K562 (cell line): ENCODE data around the gene CDC42EP1. TPM values are rescaled to one million over a fixed set of nuclear protein-coding genes. Genes with fewer than 3 reads are reported as not detected.
A peak's percentile ranks its signal among the peaks of the same experiment; 100 is the strongest.

Experiments used
- AFF1 ChIP-seq, 2 experiments: fragments of 450-650 bp; IDR thresholded peaks; 2 replicates each; pipeline ENCODE4 v1.6.1; 2018; ENCODE audit warnings: mild to moderate bottlenecking in 2 of 2, low read depth in 1 of 2; ENCODE audit not compliant: partially characterized antibody in 2 of 2
- ATF1 ChIP-seq, 2 experiments: fragments of 450-650 bp in 1 of 2; IDR thresholded peaks; 2 replicates each; pipeline ENCODE4 v1.6.1; 2016; ENCODE audit warnings: missing compliant biosample characterization in 1 of 2, missing genetic modification characterization in 1 of 2
- ATF4 ChIP-seq: fragments of 450-650 bp; formaldehyde crosslinking; IDR thresholded peaks from 2 replicates; pipeline ENCODE4 v1.4.0; 2022; ENCODE audit warnings: mild to moderate bottlenecking, moderate library complexity
- CC2D1A ChIP-seq: fragments of 450-650 bp; IDR thresholded peaks from 2 replicates; pipeline ENCODE4 v1.6.1; 2017; ENCODE audit warnings: mild to moderate bottlenecking
- IFI16 ChIP-seq: fragments of 250-450 bp; sonication (Bioruptor Pico); IDR thresholded peaks from 2 replicates; pipeline ENCODE4 v2.1.2; 2022; ENCODE audit warnings: mild to moderate bottlenecking, inconsistent platforms
- MCM5 ChIP-seq: fragments of 450-650 bp; IDR thresholded peaks from 2 replicates; pipeline ENCODE4 v1.6.1; 2016; ENCODE audit warnings: low read depth
- MYNN ChIP-seq, 2 experiments: sonication (generic); formaldehyde crosslinking in 1 of 2; IDR thresholded peaks; 2 replicates each; pipeline versions ENCODE4 v1.5.0 to v1.6.1; 2016 to 2020; ENCODE audit warnings: antibody characterized with exemption in 1 of 2, missing genetic modification reagents in 1 of 2
- PCBP2 ChIP-seq: fragments of 200-400 bp; formaldehyde crosslinking; IDR thresholded peaks from 2 replicates; pipeline ENCODE4 v1.6.1; 2018; ENCODE audit warnings: low read length, low read depth, mild to moderate bottlenecking, moderate library complexity; ENCODE audit not compliant: poor library complexity, severe bottlenecking
- SMAD4 ChIP-seq: fragments of 250-450 bp; sonication (Bioruptor Pico); conservative IDR thresholded peaks from 2 replicates; pipeline ENCODE4 v1.8.0; 2021; ENCODE audit warnings: inconsistent platforms, mild to moderate bottlenecking, moderate library complexity
- TGIF2 ChIP-seq: sonication (generic); formaldehyde crosslinking; IDR thresholded peaks from 2 replicates; pipeline ENCODE4 v1.8.1; 2022; ENCODE audit warnings: mild to moderate bottlenecking, missing genetic modification reagents, moderate library complexity
- ZFP1 ChIP-seq: fragments of 450-650 bp; formaldehyde crosslinking; IDR thresholded peaks from 2 replicates; pipeline ENCODE4 v1.4.0; 2020; ENCODE audit warnings: mild to moderate bottlenecking, mixed read lengths
- ZNF311 ChIP-seq: fragments of 250-450 bp; sonication (Bioruptor Pico); IDR thresholded peaks from 2 replicates; pipeline ENCODE4 v1.4.0; 2020; ENCODE audit warnings: mild to moderate bottlenecking, moderate library complexity
- ZNF699 ChIP-seq: fragments of 250-450 bp; sonication (Bioruptor Pico); IDR thresholded peaks from 2 replicates; pipeline ENCODE4 v1.8.0; 2021; ENCODE audit warnings: mild to moderate bottlenecking, moderate library complexity; ENCODE audit not compliant: insufficient replicate concordance
- ZNF764 ChIP-seq: fragments of 250-450 bp; sonication (Bioruptor Pico); IDR thresholded peaks from 2 replicates; pipeline ENCODE4 v1.4.0; 2020; ENCODE audit warnings: low read depth, mild to moderate bottlenecking, moderate library complexity
- polyA plus RNA-seq, 8 experiments: library from polyadenylated mRNA; depleted of rRNA in 4 of 8; stranded (reverse) in 5 of 8; unstranded in 3 of 8; fragments of >200 nt; fragmentation: Nextera tagmentation in 2 of 8; fragmentation: Illumina TruSeq in 1 of 8; extraction: Ambion mirVana in 2 of 8; extraction: Trizol in 1 of 8; gene quantifications; 2 replicates each; pipeline versions ENCODE4 v1.2.1 to v1.2.3, GENCODE V29; 2011 to 2014; ENCODE audit warnings: inconsistent platforms in 1 of 8, missing spikeins in 1 of 8
- total RNA-seq, 7 experiments: library from RNA; depleted of rRNA in 6 of 7; stranded (reverse); fragments of >200 nt in 6 of 7; fragmentation: Illumina TruSeq in 2 of 7; extraction: Trizol in 2 of 7; gene quantifications; 2 replicates each; pipeline versions ENCODE4 v1.2.1 to v1.2.3, GENCODE V29; 2011 to 2021; ENCODE audit warnings: low replicate concordance in 1 of 7
- TF ChIP-seq, protein P1 (sequence below): fragments of 200-400 bp; formaldehyde crosslinking; IDR thresholded peaks from 2 replicates; pipeline ENCODE4 v1.6.1; 2017; ENCODE audit warnings: mild to moderate bottlenecking, low read depth, low read length, moderate library complexity
- TF ChIP-seq, protein P2 (sequence below): fragments of 250-450 bp; sonication (Bioruptor Pico); IDR thresholded peaks from 2 replicates; pipeline ENCODE4 v1.8.0; 2022; ENCODE audit warnings: moderate library complexity, mild to moderate bottlenecking, inconsistent platforms
- TF ChIP-seq, protein P3 (sequence below): fragments of 450-650 bp; formaldehyde crosslinking; IDR thresholded peaks from 2 replicates; pipeline ENCODE4 v1.4.0; 2020; ENCODE audit warnings: mild to moderate bottlenecking, moderate library complexity

The CDC42EP1 gene
- total and polyA plus RNA-seq, 9 of the 15 experiments (the other 6 are each of a cell fraction or from before 2014, with no cell fraction given), result 0.67 to 70.2 (median 7.3) TPM

- TF ChIP-seq PCBP2 (no peak), AFF1 (IDR thresholded peaks at IDR 0.05; ENCODE audit: low read depth in 1 of 2, partially characterized antibody in 2 of 2) (peak in 1 of 2 experiments; percentile 70), ATF1 (CRISPR knock-in tag; IDR thresholded peaks at IDR 0.05) (no peak), ATF1 (tag; IDR thresholded peaks at IDR 0.05) (peak; percentile 57; the same call in 1 of the 2 replicates), ZNF699 (CRISPR knock-in tag) (no peak), MCM5 (no peak), ATF4 (CRISPR knock-in tag) (0 out of 2 replicates have a peak, but pooled peaks have one; percentile 21), ZNF764 (CRISPR knock-in tag) (no peak), ZNF311 (CRISPR knock-in tag) (no peak), IFI16 (no peak), ZFP1 (CRISPR knock-in tag) (no peak), MYNN (IDR thresholded peaks at IDR 0.05) (peak; percentile 90), MYNN (CRISPR knock-in tag; IDR thresholded peaks at IDR 0.05) (no peak), SMAD4 (peak; percentile 95), CC2D1A (peak; percentile 98), TGIF2 (CRISPR knock-in tag) (no peak)
- TF ChIP-seq, protein P1, sequence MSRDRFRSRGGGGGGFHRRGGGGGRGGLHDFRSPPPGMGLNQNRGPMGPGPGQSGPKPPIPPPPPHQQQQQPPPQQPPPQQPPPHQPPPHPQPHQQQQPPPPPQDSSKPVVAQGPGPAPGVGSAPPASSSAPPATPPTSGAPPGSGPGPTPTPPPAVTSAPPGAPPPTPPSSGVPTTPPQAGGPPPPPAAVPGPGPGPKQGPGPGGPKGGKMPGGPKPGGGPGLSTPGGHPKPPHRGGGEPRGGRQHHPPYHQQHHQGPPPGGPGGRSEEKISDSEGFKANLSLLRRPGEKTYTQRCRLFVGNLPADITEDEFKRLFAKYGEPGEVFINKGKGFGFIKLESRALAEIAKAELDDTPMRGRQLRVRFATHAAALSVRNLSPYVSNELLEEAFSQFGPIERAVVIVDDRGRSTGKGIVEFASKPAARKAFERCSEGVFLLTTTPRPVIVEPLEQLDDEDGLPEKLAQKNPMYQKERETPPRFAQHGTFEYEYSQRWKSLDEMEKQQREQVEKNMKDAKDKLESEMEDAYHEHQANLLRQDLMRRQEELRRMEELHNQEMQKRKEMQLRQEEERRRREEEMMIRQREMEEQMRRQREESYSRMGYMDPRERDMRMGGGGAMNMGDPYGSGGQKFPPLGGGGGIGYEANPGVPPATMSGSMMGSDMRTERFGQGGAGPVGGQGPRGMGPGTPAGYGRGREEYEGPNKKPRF, result no peak
- TF ChIP-seq, protein P2, sequence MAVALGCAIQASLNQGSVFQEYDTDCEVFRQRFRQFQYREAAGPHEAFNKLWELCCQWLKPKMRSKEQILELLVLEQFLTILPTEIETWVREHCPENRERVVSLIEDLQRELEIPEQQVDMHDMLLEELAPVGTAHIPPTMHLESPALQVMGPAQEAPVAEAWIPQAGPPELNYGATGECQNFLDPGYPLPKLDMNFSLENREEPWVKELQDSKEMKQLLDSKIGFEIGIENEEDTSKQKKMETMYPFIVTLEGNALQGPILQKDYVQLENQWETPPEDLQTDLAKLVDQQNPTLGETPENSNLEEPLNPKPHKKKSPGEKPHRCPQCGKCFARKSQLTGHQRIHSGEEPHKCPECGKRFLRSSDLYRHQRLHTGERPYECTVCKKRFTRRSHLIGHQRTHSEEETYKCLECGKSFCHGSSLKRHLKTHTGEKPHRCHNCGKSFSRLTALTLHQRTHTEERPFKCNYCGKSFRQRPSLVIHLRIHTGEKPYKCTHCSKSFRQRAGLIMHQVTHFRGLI (CRISPR knock-in tag), result no peak
- TF ChIP-seq, protein P3, sequence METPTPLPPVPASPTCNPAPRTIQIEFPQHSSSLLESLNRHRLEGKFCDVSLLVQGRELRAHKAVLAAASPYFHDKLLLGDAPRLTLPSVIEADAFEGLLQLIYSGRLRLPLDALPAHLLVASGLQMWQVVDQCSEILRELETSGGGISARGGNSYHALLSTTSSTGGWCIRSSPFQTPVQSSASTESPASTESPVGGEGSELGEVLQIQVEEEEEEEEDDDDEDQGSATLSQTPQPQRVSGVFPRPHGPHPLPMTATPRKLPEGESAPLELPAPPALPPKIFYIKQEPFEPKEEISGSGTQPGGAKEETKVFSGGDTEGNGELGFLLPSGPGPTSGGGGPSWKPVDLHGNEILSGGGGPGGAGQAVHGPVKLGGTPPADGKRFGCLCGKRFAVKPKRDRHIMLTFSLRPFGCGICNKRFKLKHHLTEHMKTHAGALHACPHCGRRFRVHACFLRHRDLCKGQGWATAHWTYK (CRISPR knock-in tag), result peak; percentile 62; the same call in 1 of the 2 replicates
These were observed 7.6 kb upstream of the CDC42EP1 start (continued) for GRCh38 chr22:37552524-37553163.
